IMR-90 (cell line): Measurements from ENCODE around the gene ATP2C2. TPM values are rescaled to one million over a fixed set of nuclear protein-coding genes. Genes with fewer than 3 reads are reported as not detected.

Experiments
- ATAC-seq: fragments of 200-7000 bp; cut with Tn5 transposase; 2 replicates; pipeline ENCODE4 v1.9.1; 2020; ENCODE audit warnings: low read depth, mild to moderate bottlenecking, moderate library complexity
- BruUV-seq: library from RNA; stranded (reverse); fragments of 400-500 nt; replicated peaks from 2 replicates; lab custom pipeline; 2021; lab: Mats Ljungman, UMichigan
- CTCF ChIA-PET: fragments of 300-600 bp; formaldehyde crosslinking; extraction: SDS; loops from one replicate; lab custom pipeline; 2021; ENCODE audit warnings: antibody characterized with exemption; lab: Yijun Ruan, JAX
- POLR2A ChIA-PET: fragments of 300-600 bp; sonication (Branson Sonifier 250); formaldehyde crosslinking; loops from one replicate; lab custom pipeline; 2022; ENCODE audit warnings: antibody characterized with exemption; ENCODE audit not compliant: unreplicated experiment; lab: Charles Lee
- DNase-seq: peaks from one replicate; pipeline ENCODE4 v3.0.0; 2013
- H2AFZ ChIP-seq: replicated peaks from 2 replicates; pipeline ENCODE3; 2013; ENCODE audit warnings: low read length, mild to moderate bottlenecking; ENCODE audit not compliant: poor library complexity
- H2AK5ac ChIP-seq: 2 replicates; pipeline ENCODE4 v1.6.1; 2013; ENCODE audit warnings: low read depth, low read length, inconsistent platforms
- H2AK9ac ChIP-seq: replicated peaks from 2 replicates; pipeline ENCODE3; 2013; ENCODE audit warnings: mild to moderate bottlenecking, low read depth, low read length, moderate library complexity; ENCODE audit not compliant: poor library complexity
- H2BK120ac ChIP-seq: 2 replicates; pipeline ENCODE4 v1.6.1; 2013; ENCODE audit warnings: low read depth, low read length, inconsistent platforms
- H2BK15ac ChIP-seq: 3 replicates; pipeline ENCODE4 v1.6.1; 2013; ENCODE audit warnings: low read depth, low read length, inconsistent platforms
- H2BK20ac ChIP-seq: 2 replicates; pipeline ENCODE4 v1.6.1; 2013; ENCODE audit warnings: low read depth, mild to moderate bottlenecking, inconsistent platforms, low read length, moderate library complexity
- H2BK5ac ChIP-seq: 2 replicates; pipeline ENCODE4 v1.6.1; 2013; ENCODE audit warnings: mild to moderate bottlenecking, low read depth, low read length, inconsistent platforms; ENCODE audit not compliant: poor library complexity, severe bottlenecking
- H3K14ac ChIP-seq: replicated peaks from 2 replicates; pipeline ENCODE4 v1.6.1; 2013; ENCODE audit warnings: low read depth, low read length, inconsistent platforms
- H3K18ac ChIP-seq: 2 replicates; pipeline ENCODE4 v1.6.1; 2013; ENCODE audit warnings: low read depth, low read length, control low read depth
- H3K23ac ChIP-seq: 2 replicates; pipeline ENCODE4 v1.6.1; 2013; ENCODE audit warnings: low read depth, low read length, inconsistent platforms
- H3K27ac ChIP-seq: 2 replicates; pipeline ENCODE4 v1.5.1; 2013; ENCODE audit warnings: mild to moderate bottlenecking, control low read depth, low read length; ENCODE audit not compliant: insufficient read depth
- H3K27me3 ChIP-seq: 2 replicates; pipeline ENCODE4 v1.6.1; 2013; ENCODE audit warnings: low read length; ENCODE audit not compliant: control insufficient read depth, insufficient read depth
- H3K36me3 ChIP-seq: 2 replicates; pipeline ENCODE4 v1.6.1; 2013; ENCODE audit warnings: low read length, mixed read lengths; ENCODE audit not compliant: control insufficient read depth, insufficient read depth
- H3K4ac ChIP-seq: 2 replicates; pipeline ENCODE4 v1.6.1; 2013; ENCODE audit warnings: low read depth, low read length, inconsistent platforms
- H3K4me1 ChIP-seq: 2 replicates; pipeline ENCODE4 v1.6.1; 2013; ENCODE audit warnings: low read length, mixed read lengths; ENCODE audit not compliant: control insufficient read depth, insufficient read depth
- H3K4me2 ChIP-seq: 2 replicates; pipeline ENCODE4 v1.6.1; 2013; ENCODE audit warnings: low read depth, mild to moderate bottlenecking, control low read depth, low read length, moderate library complexity
- H3K4me3 ChIP-seq: 2 replicates; pipeline ENCODE4 v1.5.1; 2013; ENCODE audit warnings: low read depth, mild to moderate bottlenecking, control low read depth, low read length, moderate library complexity; ENCODE audit not compliant: insufficient read depth
- H3K56ac ChIP-seq: 2 replicates; pipeline ENCODE4 v1.6.1; 2013; ENCODE audit warnings: low read length, inconsistent platforms; ENCODE audit not compliant: insufficient read depth; ENCODE audit errors: extremely low read depth
- H3K79me1 ChIP-seq, 2 experiments: 2 replicates each; pipeline ENCODE4 v1.6.1; 2013; ENCODE audit warnings: low read length in 2 of 2, inconsistent platforms in 1 of 2, low read depth in 1 of 2
- H3K9ac ChIP-seq: 2 replicates; pipeline ENCODE4 v1.6.1; 2013; ENCODE audit warnings: low read depth, low read length, control low read depth
- H3K9me1 ChIP-seq: 2 replicates; pipeline ENCODE4 v1.6.1; 2013; ENCODE audit warnings: low read length, inconsistent platforms; ENCODE audit not compliant: insufficient read depth
- H3K9me3 ChIP-seq: 2 replicates; pipeline ENCODE4 v1.6.1; 2013; ENCODE audit warnings: low read length; ENCODE audit not compliant: control insufficient read depth, insufficient read depth
- H4K20me1 ChIP-seq: 2 replicates; pipeline ENCODE4 v1.6.1; 2013; ENCODE audit warnings: low read length, inconsistent platforms; ENCODE audit not compliant: insufficient read depth
- H4K5ac ChIP-seq: 2 replicates; pipeline ENCODE4 v1.6.1; 2013; ENCODE audit warnings: mild to moderate bottlenecking, low read depth, low read length, control low read depth
- H4K8ac ChIP-seq, 2 experiments: 2 replicates each; pipeline ENCODE4 v1.6.1; 2013; ENCODE audit warnings: low read depth in 2 of 2, low read length in 2 of 2, control low read depth in 1 of 2, inconsistent platforms in 1 of 2
- H4K91ac ChIP-seq: 2 replicates; pipeline ENCODE4 v1.6.1; 2013; ENCODE audit warnings: low read depth, low read length, inconsistent platforms; ENCODE audit not compliant: insufficient read depth
- BHLHE40 ChIP-seq: fragments of 150-350 bp; IDR thresholded peaks from 2 replicates; pipeline ENCODE4 v1.6.1; 2016; ENCODE audit warnings: mild to moderate bottlenecking, low read depth, low read length
- CEBPB ChIP-seq: IDR thresholded peaks from 2 replicates; pipeline ENCODE4 v1.6.1; 2012; ENCODE audit warnings: low read depth, low read length, improper control_type of control experiment
- CHD1 ChIP-seq: IDR thresholded peaks from 2 replicates; pipeline ENCODE4 v1.6.1; 2012; ENCODE audit warnings: low read depth, low read length, improper control_type of control experiment
- FOS ChIP-seq: fragments of 150-350 bp; IDR thresholded peaks from 2 replicates; pipeline ENCODE4 v1.6.1; 2016; ENCODE audit warnings: low read depth, low read length
- MAFK ChIP-seq: IDR thresholded peaks from 2 replicates; pipeline ENCODE4 v1.6.1; 2012; ENCODE audit warnings: low read depth, low read length, improper control_type of control experiment
- MAZ ChIP-seq: IDR thresholded peaks from 2 replicates; pipeline ENCODE4 v1.6.1; 2012; ENCODE audit warnings: low read depth, mild to moderate bottlenecking, low read length, improper control_type of control experiment, moderate library complexity, borderline replicate concordance
- MXI1 ChIP-seq: IDR thresholded peaks from 2 replicates; pipeline ENCODE4 v1.6.1; 2012; ENCODE audit warnings: low read depth, mild to moderate bottlenecking, low read length, moderate library complexity, borderline replicate concordance
- POLR2A ChIP-seq: IDR thresholded peaks from 2 replicates; pipeline ENCODE4 v1.6.1; 2012; ENCODE audit warnings: mild to moderate bottlenecking, low read depth, low read length
- RCOR1 ChIP-seq: IDR thresholded peaks from 2 replicates; pipeline ENCODE4 v1.6.1; 2012; ENCODE audit warnings: mild to moderate bottlenecking, low read length, improper control_type of control experiment; ENCODE audit not compliant: insufficient replicate concordance
- RFX5 ChIP-seq: IDR thresholded peaks from 2 replicates; pipeline ENCODE4 v1.8.0; 2012; ENCODE audit warnings: low read depth, mild to moderate bottlenecking, low read length, moderate library complexity
- SMC3 ChIP-seq: fragments of 150-350 bp; IDR thresholded peaks from 2 replicates; pipeline ENCODE4 v1.6.1; 2016; ENCODE audit warnings: low read depth, mild to moderate bottlenecking, antibody characterized with exemption, low read length, moderate library complexity
- USF2 ChIP-seq: fragments of 150-350 bp; IDR thresholded peaks from 2 replicates; pipeline ENCODE4 v1.6.1; 2017; ENCODE audit warnings: mild to moderate bottlenecking, antibody characterized with exemption, low read length, low read depth
- WGBS, 2 experiments: methylation state at CpG; one replicate each; pipeline versions ENCODE4 v1.1.5 to v1.1.7; 2013; ENCODE audit warnings: missing lambda C conversion rate in 2 of 2; ENCODE audit not compliant: insufficient read length in 1 of 2; ENCODE audit errors: extremely low coverage in 2 of 2; 5-methylcytosine and 5-hydroxymethylcytosine counted together
- dilution Hi-C: fragments of 300-500 bp; cut with HindIII; formaldehyde crosslinking; loops from one replicate; pipeline ENCODE4 v1.14.3; 2018; ENCODE audit warnings: low sequenced_read_pairs; ENCODE audit not compliant: unreplicated experiment
- in situ Hi-C: fragments of 300-500 bp; cut with MboI; formaldehyde crosslinking; loops from 3 replicates; pipeline ENCODE4 v1.14.3; 2019; ENCODE audit warnings: low sequenced_read_pairs, inconsistent platforms, mixed read lengths
- intact Hi-C: fragments of 100-400 bp; cut with micrococcal nuclease; formaldehyde crosslinking; loops from 2 replicates; pipeline ENCODE4 v1.10.0; 2022
- polyA plus RNA-seq, 3 experiments: library from polyadenylated mRNA; depleted of rRNA; stranded (reverse); fragments of >200 nt; gene quantifications; 2 replicates each; pipeline ENCODE4 v1.2.3, GENCODE V29; 2012; ENCODE audit warnings: low replicate concordance in 1 of 3
- total RNA-seq: library from RNA; depleted of rRNA; stranded (reverse); fragments of >200 nt; gene quantifications from 2 replicates; pipeline ENCODE4 v1.2.3, GENCODE V29; 2012
- TF ChIP-seq, protein P1 (sequence below): conservative IDR thresholded peaks from 2 replicates; pipeline ENCODE4 v1.5.1; 2012; ENCODE audit warnings: mild to moderate bottlenecking, low read depth, low read length, improper control_type of control experiment
- TF ChIP-seq, protein P2 (sequence below): fragments of 150-350 bp; IDR thresholded peaks from 2 replicates; pipeline ENCODE4 v1.6.1; 2016; ENCODE audit warnings: low read depth, mild to moderate bottlenecking, low read length, moderate library complexity, borderline replicate concordance

ATP2C2 gene
- total and polyA plus RNA-seq, 2 of the 4 experiments (the other 2 are of a cell fraction), result not detected

- no CpG with 5 or more reads among the region's 9 CpGs for WGBS, 2 experiments
These were observed 57.4 kb downstream of the ATP2C2 start for GRCh38 chr16:84425696-84426095.

More at GRCh38 chr16:84425696-84426095, 57.4 kb downstream of the ATP2C2 start:
- POLR2A ChIA-PET, result interaction anchor here (0.5 kb wide), 1 partner anchor 10 kb away, joined by 4 read pairs; no protein-coding TSS in a partner anchor
- H4K20me1 ChIP-seq, result no peaks in the 10 kb centered on the region
- no peak overlapping the region for H2AK9ac ChIP-seq
- H2BK5ac ChIP-seq, result no peak overlapping the region
- H3K27ac ChIP-seq, result no peak overlapping the region
- no peak overlapping the region for H2BK15ac ChIP-seq
- CTCF ChIA-PET, result no interaction called here
- DNase-seq (no peak), ATAC-seq (no peak)
- H3K56ac ChIP-seq, result no peak overlapping the region
- H2BK120ac ChIP-seq, result no peak overlapping the region
- intact Hi-C loops, result no loop called here
- dilution Hi-C loops, result no loop called here
- no peak overlapping the region for H3K4me3 ChIP-seq
- H3K36me3 ChIP-seq, result no peaks in the 10 kb centered on the region
- H3K4ac ChIP-seq, result no peak overlapping the region
- BruUV-seq, result no TSS peak
- no peak overlapping the region for H3K23ac ChIP-seq
- H3K18ac ChIP-seq, result no peak overlapping the region
- no peaks in the 10 kb centered on the region; the same call in 1 of the 2 replicates for H3K9me3 ChIP-seq
- H3K4me1 ChIP-seq, result no peaks in the 10 kb centered on the region
- H3K9ac ChIP-seq, result no peak overlapping the region
- no peak overlapping the region for H4K8ac ChIP-seq
- H3K79me1 ChIP-seq, result no peaks in the 10 kb centered on the region
- TF ChIP-seq, protein P1, sequence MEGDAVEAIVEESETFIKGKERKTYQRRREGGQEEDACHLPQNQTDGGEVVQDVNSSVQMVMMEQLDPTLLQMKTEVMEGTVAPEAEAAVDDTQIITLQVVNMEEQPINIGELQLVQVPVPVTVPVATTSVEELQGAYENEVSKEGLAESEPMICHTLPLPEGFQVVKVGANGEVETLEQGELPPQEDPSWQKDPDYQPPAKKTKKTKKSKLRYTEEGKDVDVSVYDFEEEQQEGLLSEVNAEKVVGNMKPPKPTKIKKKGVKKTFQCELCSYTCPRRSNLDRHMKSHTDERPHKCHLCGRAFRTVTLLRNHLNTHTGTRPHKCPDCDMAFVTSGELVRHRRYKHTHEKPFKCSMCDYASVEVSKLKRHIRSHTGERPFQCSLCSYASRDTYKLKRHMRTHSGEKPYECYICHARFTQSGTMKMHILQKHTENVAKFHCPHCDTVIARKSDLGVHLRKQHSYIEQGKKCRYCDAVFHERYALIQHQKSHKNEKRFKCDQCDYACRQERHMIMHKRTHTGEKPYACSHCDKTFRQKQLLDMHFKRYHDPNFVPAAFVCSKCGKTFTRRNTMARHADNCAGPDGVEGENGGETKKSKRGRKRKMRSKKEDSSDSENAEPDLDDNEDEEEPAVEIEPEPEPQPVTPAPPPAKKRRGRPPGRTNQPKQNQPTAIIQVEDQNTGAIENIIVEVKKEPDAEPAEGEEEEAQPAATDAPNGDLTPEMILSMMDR, result no peak
- TF ChIP-seq, protein P2, sequence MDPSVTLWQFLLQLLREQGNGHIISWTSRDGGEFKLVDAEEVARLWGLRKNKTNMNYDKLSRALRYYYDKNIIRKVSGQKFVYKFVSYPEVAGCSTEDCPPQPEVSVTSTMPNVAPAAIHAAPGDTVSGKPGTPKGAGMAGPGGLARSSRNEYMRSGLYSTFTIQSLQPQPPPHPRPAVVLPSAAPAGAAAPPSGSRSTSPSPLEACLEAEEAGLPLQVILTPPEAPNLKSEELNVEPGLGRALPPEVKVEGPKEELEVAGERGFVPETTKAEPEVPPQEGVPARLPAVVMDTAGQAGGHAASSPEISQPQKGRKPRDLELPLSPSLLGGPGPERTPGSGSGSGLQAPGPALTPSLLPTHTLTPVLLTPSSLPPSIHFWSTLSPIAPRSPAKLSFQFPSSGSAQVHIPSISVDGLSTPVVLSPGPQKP, result no peak
- TF ChIP-seq RCOR1 (no peak), MAZ (no peak), BHLHE40 (no peak), FOS (no peak), SMC3 (no peak), CHD1 (no peak), USF2 (no peak), CEBPB (no peak), MXI1 (no peak), MAFK (no peak), POLR2A (no peak), RFX5 (no peak)
- H2AK5ac ChIP-seq, result no peak overlapping the region
- no peak overlapping the region for H4K91ac ChIP-seq
- no peak overlapping the region for H4K5ac ChIP-seq
- no peak overlapping the region for H2BK20ac ChIP-seq
- H3K9me1 ChIP-seq, result no peaks in the 10 kb centered on the region
- H3K4me2 ChIP-seq, result no peak overlapping the region
- in situ Hi-C loops, result no loop called here
- peaks cover 31% of the 10 kb centered on the region for H3K27me3 ChIP-seq
- H3K14ac ChIP-seq, result no peak overlapping the region
- H2AFZ ChIP-seq, result no peak overlapping the region
